Measurements from ENCODE around the gene ZNF273.
A peak's percentile ranks its signal among the peaks of the same experiment; 100 is the strongest.
"Not testable (repeated sequence)": the region's sequence is repeated elsewhere in the genome, so short reads cannot be mapped to it uniquely, and the experiment has no call there.

The ZNF273 gene

GRCh38 chr7:64947252-64948000 is 44.4 kb downstream of the ZNF273 start:
- no peak for DNase-seq

DNA sequence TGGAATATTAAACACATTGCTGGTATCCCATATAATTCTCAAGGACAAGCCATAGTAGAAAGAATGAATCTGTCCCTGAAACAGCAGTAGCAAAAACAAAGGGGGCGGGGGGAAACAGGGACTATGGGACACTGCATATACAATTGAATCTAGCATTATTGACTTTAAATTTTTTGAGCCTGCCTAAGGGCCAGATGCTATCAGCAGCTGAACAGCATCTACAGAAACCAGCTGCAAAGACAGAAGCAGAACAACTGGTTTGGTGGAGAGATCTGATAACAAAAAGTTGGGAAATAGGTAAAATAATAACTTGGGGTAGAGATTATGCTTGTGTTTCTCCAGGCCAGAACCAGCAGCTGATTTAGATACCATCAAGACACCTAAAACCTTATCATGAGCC is 45.7 kb downstream of the ZNF273 start:
- DNase-seq, result not testable (repeated sequence)

DNA sequence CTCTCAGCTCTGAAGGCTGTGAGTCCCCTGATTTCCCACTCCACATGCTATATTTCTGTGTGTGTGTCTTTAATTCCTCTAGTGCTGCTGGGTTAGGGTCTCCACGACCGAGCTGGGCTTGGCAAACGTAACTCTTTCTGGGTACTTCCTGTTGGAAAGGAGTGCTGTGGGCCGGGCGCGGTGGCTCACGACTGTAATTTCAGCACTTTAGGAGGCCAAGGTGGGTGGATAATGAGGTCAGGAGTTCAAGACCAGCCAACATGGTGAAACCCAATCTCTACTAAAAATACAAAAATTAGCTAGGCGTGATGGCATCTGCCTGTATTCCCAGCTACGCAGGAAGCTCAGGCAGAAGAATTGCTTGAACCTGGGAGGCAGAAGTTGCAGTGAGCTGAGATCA is 47.6 kb downstream of the ZNF273 start:
- not testable (repeated sequence) for DNase-seq

- peak; percentile 61 for DNase-seq
Observed at GRCh38 chr7:64951250-64951848, 48.3 kb downstream of the ZNF273 start.

DNA sequence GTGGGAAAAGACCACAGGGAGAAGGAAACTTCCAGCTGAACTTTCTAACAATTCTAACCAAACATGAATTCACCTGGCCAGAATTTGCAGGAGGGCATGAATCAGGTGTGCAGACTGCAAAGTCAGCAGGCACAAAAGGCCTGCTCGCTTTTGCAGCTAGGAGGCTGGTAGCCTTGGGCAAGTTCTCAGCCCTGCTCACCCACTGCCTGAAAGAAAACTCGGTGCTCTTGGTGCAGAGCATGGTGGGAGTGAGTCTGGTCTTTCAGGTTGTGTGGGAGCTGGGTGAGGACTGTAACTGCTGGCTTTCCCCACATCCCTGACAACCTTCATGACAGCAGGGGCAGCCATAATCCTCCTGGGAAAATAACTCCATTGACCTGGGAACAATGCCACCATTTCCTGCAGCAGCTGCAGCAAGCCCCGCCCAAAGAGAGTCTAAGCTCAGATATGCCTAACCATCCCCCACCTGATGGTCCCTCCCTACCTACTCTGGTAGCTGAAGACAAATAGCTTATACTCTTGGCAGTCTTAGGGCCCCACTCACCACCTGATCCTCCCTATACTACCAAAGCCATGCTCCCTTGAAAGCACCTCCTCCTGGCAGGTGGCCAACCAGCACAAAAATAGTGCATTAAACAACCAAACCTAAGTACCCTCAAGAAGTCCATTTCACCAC is 56.1 kb downstream of the ZNF273 start:
- DNase-seq, result no peak

DNA sequence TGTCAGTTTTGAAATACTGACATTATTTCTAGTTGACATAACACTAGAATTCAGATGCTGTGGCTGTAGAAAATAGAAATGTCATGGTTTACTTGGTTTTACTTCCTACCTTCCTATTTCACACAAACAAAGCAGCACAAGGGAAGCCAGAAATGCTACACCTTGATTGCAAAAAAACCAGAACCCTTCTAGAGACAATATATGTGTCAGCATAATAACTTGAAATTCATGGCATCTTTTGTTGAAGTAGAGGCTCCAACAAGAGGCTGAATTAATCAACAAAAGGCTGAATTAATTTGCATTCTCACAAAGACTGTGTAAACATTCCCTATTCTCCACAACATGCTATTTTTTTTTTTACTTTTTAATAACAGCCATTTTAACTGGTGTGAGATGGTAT is 62.5 kb downstream of the ZNF273 start:
- no peak for DNase-seq

GRCh38 chr7:64978497-64979203 is 75.6 kb downstream of the ZNF273 start:
- DNase-seq, result no peak

Measured in kidney glomerular epithelial cell (primary cell).